ENCODE measurements around the gene SLIT3.

The SLIT3 gene

DNA sequence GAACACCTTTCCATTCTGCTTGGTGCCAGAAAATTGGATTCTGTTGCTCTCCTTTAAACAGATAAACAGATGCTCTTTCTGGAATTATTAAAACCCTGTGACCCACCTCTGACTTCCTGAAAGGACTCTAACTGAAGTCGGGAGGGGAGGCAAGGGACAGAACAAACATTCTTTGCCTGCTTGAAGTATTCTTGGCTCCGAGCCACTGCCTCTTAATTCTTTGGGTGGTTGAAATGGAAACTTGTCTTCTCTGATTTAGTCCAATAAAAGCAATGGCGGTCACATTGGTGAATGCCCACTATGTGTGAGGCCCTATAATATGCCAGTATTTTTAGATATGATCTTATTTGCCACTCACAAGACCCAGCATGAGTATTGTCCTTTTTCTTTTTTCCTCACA, 236.8 kb downstream of the SLIT3 start:
- no peak for DNase-seq

GRCh38 chr5:169063316-169063953, 237.5 kb downstream of the SLIT3 start:
- DNase-seq = no peak

- DNase-seq = no peak
Observed at GRCh38 chr5:169062690-169063089, 238.2 kb downstream of the SLIT3 start.

- DNase-seq = no peak
Observed at GRCh38 chr5:169054506-169054905, 246.4 kb downstream of the SLIT3 start.

DNA sequence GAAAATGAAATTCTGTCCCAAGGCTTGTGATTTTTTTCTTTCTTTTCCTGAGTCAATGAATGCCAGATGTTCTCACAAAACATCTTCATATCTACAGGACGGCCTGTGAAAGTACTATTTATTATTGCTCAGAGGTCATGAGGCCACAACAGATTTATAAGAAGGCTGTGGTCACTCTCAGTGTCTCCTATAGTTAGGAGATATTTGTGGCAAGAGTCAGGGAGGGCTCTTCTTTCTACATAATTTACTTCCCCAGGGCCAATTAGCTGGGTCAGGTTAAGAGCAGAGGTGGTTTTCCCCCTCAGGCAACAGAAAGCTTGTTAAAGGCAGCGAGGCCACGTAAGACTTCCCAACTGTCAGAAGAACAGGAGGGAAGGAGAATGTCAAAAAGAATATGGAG, 248.7 kb downstream of the SLIT3 start:
- DNase-seq = no peak

GRCh38 chr5:169051351-169051750, 249.6 kb downstream of the SLIT3 start:
- DNase-seq = no peak

- DNase-seq = no peak
Observed at GRCh38 chr5:169050636-169051035, 250.3 kb downstream of the SLIT3 start.

GRCh38 chr5:169050146-169050571, 250.8 kb downstream of the SLIT3 start:
- no peak for DNase-seq

GRCh38 chr5:169049712-169050111, 251.2 kb downstream of the SLIT3 start:
- DNase-seq = no peak

DNA sequence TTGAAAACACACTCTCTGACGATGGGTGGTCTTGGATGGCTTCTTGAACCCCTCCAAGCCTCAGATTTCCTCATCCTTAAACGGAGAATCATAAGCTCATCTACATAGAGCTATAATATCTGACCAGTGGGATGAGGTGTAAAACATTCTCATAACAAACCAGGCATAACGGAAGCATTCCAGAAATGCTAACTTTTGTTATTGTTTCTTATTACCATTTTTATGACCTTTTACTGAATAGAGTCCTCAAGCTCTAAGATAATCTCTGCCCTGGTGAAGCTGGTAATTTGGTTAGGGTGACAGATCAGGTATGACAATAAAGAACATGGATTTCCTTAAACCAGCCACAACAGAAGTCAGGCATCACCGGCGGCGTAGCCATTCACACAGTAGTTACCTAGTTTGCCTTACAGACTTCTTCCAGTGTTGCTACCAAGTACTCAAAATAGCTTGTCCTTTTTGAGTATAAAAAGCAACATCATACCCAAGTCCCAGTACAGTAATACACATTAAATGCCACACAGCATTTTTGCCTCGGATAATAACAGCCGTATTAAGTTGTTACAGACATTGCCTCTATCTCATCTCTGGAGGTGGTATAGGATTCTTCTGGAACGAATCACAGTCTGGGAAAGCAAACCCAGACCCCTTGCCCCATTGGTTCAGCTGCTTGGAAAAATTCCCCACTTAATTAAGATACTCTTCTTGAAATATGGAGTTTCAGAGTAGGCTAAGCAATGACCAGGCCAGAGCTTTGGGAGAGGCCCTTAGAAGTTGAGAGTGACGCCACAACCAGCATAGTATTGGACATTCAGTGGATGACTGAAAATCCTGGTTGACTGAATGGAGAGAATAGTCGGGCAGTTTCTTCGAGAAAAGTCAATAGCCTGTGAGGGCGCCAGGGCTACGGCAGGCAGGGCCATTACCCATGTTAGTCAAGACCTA, 252.5 kb downstream of the SLIT3 start:
- DNase-seq = no peak

- DNase-seq = no peak
Observed at GRCh38 chr5:169044962-169045361, 256.0 kb downstream of the SLIT3 start.

DNA sequence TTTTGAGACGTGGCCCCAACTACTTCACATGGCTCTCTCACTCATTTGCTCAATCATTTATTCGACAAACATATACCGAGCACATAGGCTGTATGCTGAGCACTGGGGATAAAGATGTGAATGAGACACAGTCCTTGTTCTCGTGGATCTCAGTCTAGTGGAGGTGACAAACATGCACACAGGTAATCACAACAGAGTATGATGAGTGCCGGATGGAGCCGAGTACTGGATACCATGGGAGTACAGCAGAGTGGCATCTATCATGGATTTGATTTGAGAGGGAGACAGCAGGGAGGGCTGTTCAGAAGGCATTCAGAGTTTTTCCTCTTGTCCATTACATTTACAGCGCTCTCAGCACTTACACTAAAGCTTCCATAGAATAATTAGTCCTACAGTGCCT, 259.8 kb downstream of the SLIT3 start:
- DNase-seq = no peak

GRCh38 chr5:169039592-169039991, 261.3 kb downstream of the SLIT3 start:
- DNase-seq = no peak

GRCh38 chr5:169037466-169037865, 263.5 kb downstream of the SLIT3 start:
- DNase-seq = no peak

- no peak for DNase-seq
Observed at GRCh38 chr5:169036079-169036805, 264.7 kb downstream of the SLIT3 start.

DNA sequence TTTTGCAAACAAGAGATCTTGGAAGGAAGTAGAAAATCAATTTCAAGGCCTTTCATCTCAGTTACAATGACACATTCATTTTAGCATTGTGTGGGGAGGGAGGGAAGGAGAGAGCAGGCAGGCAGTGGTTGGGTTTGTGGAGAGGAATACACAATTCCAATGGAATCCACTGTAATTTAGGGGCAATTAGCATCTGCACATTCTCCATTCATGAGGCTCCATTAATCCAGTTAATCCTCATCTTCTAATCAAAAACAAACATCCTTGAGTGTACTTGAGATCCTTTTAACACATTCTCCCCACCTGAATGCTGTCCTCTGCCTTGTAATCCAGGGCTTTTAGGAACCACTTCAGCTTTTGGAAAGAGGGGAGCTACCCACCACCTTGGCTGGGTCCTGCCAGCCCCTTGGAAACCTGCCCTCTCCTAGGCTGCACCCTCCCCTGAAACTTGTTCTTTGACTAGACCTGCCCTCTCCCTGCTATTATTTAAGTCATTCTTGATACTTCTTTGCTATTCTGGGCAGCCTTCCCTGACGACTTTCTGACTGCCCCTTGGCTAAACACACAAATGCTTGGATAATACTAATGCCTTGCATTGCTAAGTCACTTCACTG, 271.2 kb downstream of the SLIT3 start:
- DNase-seq = no peak

GRCh38 chr5:169029037-169029436, 271.9 kb downstream of the SLIT3 start:
- DNase-seq = no peak

- DNase-seq = no peak
Observed at GRCh38 chr5:169027501-169028061, 273.4 kb downstream of the SLIT3 start.

GRCh38 chr5:169025491-169025890, 275.4 kb downstream of the SLIT3 start:
- DNase-seq = no peak

DNA sequence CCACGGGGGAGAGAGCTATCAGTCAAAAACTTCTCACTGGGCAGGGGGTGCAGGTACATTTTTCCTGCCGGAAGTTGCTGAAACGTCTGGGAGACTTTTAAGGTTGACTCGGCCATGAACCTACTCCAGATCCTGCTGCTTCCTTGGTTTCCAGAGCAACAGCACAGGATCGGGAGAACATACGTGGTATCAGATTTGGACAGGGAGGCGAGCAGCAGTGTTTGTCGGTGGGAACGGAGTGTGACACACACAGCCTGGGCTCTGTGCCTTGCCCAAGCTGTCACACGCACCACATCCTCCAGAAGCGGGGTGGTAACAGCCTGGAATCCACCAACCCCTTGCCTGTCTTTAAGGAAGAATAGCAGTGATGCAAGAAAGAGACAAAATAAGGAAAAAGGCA, 276.5 kb downstream of the SLIT3 start:
- DNase-seq = no peak

DNA sequence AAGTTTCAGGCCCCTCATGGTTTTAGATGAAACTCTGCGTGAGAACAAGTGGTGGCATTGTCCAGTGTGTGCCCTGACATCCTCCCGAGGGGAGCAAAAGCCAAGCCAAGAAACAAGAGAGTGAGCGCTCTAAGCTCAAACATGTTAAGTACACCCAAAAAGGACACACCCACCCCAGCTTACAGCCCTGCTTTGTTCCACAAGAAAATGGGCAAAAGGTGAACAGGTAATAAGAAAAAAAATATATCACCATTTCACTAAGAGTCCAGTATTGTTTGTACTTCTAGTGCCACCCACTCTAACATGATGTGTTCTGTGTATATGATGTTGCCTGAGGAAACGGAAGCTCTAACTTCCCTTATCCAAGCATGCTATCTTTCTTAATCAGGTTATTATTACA, 278.2 kb downstream of the SLIT3 start:
- DNase-seq = no peak

- no peak for DNase-seq
Observed at GRCh38 chr5:169020102-169020501, 280.8 kb downstream of the SLIT3 start.

- DNase-seq = no peak
Observed at GRCh38 chr5:169018925-169019324, 282.0 kb downstream of the SLIT3 start.

Data from activated CD4-positive, alpha-beta T cell treated with anti-CD3 and anti-CD28 coated beads for 48 hours (primary cell).